ENCODE measurements around the gene PACSIN2.

The PACSIN2 gene

DNA sequence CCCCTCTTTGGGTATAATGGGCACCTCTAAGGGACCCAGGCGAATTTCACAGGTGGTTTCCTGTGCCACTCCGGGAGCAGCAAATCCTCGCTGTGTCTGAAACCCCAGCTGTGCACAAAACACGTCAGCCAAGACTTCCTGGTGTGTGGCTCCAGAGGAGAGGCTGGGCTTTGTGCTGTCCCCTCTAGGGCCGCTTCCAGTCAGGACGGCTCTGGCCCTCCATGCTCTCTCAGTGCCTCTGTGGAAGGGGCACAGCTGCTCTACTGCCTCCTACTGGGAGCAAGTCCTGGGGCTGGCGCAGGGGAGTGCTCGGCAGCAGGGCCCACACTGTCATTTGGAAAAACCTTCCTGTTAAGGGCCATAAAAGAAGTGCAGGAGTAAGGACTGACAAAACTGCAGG lies 134.1 kb downstream of the PACSIN2 start:
- no peak for DNase-seq (ENCODE audit: low spot score)

- no peak for DNase-seq (ENCODE audit: low spot score)
Measured at GRCh38 chr22:42879371-42880021, 135.5 kb downstream of the PACSIN2 start.

GRCh38 chr22:42878561-42879305 lies 136.2 kb downstream of the PACSIN2 start:
- no peak for DNase-seq (ENCODE audit: low spot score)

DNA sequence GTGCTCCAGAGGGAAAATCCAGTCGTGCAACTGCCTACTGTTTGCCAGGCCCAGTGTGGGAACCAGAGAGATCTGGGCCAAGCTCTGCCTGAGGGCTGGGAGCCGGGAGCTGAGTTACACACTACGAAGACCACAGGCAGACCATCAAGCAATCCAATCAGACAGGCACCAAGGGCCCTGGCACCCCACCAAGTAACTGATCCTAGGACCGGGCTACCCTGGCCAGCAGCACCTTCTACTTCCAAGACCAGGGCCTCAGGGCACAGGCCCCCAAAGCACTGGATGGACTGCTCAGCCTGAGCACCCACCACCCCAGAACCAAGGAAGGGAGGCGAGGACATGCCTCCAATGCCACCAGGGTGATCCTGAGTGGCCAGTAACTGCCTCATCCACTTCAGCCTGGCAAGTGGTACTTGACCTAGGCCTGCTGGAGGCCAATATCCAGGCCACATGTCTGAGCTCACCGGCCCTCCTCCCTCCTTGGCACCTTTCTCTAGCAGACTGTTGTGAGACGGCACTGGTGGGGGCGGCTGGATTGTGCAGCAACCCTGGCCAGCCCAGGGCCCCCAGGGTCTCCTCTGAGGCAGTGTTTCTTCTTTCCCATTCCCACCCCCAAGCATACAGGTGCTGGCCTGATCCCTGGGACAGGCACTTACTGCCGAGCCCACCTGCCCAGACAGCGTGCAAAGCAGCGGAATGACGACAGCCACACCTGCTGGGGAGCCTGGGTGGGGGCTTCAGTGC lies 137.2 kb downstream of the PACSIN2 start:
- no peak for DNase-seq (ENCODE audit: low spot score)

DNA sequence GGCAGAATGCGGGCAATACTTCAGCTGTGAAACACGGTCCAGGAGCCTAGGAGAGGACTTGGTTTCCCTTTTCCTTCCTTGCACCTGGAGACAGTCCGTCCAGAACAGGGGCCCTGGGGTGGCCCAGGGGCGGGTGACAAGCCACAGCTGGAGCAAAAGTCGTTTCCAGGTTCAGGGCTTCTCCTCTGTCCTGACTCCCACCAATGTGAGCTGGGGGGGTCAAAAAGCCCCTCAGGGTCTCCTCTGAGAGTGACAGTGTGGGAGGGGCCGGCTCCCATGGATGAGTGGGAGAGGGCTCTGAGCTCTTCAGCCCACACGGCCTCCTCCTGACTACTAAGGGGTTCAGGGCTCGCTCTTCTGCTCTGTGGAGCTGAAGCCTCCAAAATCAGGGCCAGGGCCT lies 137.8 kb downstream of the PACSIN2 start:
- no peak for DNase-seq (ENCODE audit: low spot score)

GRCh38 chr22:42876041-42876440 lies 138.9 kb downstream of the PACSIN2 start:
- DNase-seq (ENCODE audit: low spot score): no peak

DNA sequence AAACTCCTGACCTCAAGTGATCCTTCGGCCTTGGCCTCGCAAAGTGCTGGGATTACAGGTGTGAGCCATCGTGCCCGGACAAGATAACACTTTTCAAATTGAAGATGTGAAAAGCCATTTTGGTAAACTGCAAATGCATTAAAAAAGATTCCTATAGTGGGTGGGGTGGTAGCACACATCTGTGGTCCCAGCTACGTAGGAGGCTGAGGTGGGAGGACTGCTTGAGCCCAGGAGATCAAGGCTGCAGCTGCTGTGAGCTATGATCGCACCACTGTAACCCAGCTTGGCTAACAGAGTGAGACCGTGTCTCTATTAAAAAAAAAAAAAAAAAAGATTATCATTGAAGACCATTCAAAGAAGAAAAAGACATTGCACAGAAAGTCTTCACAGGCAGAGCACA lies 140.9 kb downstream of the PACSIN2 start:
- no peak for DNase-seq (ENCODE audit: low spot score)

DNA sequence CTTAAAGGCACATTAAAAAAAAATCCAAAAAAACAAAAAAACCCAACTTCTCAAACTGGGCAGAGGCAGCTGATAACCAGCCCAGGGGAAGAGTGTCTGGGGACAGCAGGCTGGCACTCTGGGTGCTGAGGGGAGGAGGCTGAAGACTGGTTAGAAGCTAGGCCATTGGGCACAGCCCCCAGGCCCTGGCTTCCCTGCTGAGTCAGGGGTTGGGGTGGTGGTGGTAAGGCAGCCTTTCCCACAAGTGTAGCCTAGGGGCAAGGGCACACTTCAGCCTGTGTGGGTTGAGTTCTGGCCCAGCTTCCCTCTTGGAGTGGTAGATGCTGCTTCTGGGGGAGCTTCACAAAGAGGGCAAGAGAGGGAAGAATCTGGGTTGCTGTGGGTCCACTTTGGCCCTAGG lies 141.6 kb downstream of the PACSIN2 start:
- DNase-seq (ENCODE audit: low spot score): no peak

GRCh38 chr22:42872821-42873220 lies 142.1 kb downstream of the PACSIN2 start:
- DNase-seq (ENCODE audit: low spot score): no peak

DNA sequence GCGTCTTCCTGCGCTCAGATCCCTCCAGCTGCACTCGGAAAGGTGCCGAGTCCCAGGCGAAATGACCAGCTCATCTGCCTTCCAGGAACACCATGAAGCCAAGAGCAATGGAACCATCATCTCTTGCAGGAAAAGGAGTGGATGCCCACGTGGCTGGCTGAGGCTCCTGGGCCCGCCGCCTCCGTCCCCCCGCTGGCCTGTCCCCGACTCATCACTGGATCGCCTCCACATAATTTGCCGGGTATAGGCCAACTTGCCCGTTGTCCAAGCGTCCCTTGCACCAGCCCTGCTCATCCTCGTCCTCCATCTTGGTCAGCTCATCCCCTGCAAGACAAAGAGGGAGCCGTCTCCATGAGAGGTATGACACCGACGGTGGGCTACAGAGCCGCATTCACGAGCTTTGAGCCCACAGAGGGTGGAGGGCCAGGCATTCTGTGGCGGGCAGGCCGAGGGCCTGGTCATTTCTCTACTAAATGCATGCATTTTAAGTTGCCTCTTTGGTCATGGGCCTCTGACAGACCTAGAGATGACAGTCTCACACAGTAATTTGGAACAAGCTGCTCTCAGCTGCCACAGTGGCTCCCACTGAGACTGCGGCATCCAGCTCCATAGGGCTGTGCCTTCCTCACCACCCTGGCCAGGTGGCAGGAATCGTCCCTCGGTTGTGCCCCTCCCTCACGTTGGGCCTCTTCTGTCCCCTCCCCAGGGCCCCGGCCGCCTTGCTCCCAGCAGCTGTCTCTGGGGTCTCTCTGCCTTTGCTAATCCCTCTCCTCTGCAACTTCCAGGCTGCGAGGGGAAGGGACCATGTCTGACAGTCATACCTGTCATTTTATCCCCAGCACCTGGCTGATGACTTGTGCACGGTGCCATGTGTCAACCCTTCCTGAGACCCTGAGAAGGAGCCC lies 143.6 kb downstream of the PACSIN2 start:
- DNase-seq (ENCODE audit: low spot score): no peak

DNA sequence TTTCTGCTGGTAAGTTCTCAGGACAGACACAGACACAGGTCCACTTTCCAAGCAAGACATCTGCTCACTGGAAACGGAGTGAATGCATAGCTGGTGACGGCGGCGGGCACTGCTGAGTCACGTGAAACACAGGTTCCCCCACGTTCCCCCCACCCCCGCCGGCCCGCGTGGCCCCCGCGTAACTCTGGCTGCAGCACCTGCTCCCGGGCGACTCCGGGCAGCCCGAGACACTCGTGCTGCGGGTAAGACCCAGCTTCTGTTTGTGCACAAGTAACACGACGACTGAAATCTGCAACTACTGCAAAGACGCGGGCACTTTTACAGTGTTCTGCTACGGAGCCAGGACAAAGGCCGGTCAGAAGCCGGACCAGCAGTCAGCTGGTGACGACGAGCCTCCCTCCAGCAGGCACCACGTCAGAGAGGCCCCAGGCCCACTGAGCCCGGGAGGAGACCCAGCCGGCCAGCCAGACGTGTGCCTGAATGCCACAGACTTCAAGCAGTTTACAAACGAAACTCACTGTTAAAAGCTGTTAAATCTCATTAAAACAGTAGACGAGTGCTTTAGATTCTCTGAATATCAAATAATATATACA lies 145.0 kb downstream of the PACSIN2 start:
- DNase-seq (ENCODE audit: low spot score): no peak

DNA sequence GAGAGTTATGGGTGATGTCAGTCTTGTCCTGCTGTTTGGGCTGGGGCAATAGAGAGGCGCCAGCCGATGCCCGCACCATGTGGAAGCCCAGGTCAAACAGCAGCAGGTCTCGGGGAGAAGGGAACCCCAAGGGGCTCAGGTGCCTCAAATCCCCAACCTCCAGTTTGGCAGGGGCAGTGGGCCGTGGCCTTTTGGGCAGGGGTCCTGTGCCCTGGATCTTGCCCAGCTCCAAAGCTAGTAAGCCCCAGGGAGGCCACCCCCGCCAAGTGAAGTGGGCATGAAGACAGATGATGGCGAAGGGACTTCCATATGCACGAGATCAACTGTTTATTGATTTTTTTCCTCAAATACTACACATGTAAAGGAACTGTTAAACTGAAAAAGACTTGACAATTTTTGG lies 145.5 kb downstream of the PACSIN2 start:
- no peak for DNase-seq (ENCODE audit: low spot score)

DNA sequence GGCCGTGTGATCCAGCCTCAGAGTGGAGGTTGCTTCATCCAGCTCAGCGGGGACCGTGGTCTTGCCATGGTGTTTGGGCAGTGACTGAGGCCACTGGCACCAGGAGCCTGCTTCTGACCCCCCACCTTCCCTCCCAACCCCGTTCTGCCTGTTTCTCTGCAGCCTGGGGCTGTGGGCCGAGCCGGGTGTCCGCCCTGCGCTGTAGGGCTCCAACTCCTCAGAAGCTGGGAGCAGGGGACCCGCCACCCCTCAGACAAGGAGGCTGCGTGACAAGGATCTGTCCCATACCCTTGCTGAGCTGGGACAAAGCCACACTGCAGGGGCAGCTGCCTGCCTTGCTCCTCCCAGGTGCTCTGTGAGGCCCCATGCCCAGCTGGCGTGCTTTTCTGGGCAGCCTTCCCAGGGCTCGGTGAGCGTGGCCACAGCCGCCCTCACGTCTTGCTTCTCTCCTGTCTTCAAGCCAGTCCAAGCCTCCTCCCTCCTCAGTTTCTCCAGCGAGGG lies 146.1 kb downstream of the PACSIN2 start:
- DNase-seq (ENCODE audit: low spot score): no peak

DNA sequence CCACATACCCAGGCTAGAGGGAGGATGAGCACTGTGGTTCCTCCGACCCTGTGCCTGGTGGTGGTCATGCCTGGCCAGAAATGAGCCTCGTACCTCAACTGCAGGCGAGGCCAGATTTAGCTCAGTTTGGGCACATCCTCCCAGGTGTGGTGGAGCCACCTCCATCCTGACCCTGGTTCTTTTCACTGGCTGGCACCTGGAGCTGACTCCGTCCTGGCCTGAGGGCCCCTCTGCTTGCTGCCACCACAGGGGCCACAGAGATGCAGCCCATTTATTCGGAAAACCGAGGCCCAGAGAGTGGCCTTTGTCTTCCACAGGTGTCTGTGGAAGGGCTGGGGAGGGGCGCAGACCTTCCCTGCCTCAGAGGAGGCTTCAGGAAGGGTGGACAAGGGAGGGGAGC lies 148.8 kb downstream of the PACSIN2 start:
- no peak for DNase-seq (ENCODE audit: low spot score)

GRCh38 chr22:42865536-42865935 lies 149.4 kb downstream of the PACSIN2 start:
- DNase-seq (ENCODE audit: low spot score): no peak

GRCh38 chr22:42863349-42863961 lies 151.5 kb downstream of the PACSIN2 start:
- peak; percentile 64 for DNase-seq (ENCODE audit: low spot score)

GRCh38 chr22:42862045-42862734 lies 152.8 kb downstream of the PACSIN2 start:
- DNase-seq (ENCODE audit: low spot score): no peak

DNA sequence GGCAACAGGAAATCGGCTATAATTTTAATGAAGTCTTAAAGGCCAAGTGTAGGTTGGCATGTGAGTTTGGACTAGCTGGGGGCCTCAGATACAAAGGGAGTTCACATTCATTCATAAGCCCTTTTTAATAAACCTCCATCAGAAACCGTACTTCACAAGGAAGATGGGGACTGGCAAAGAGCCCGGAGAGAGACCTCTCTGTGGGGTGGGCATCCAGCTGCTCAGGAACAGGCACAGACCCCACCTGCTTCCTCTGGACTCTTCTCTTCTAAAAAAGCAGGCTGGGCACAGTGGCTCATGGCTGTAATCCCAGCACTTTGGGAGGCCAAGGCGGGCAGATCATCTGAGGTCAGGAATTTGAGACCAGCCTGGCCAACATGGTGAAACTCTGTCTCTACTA lies 154.0 kb downstream of the PACSIN2 start:
- no peak for DNase-seq (ENCODE audit: low spot score)

GRCh38 chr22:42857845-42858481 lies 157.0 kb downstream of the PACSIN2 start:
- DNase-seq (ENCODE audit: low spot score): no peak

Data from activated CD4-positive, alpha-beta T cell treated with anti-CD3 and anti-CD28 coated beads, Interleukin-2, Interleukin-4, amounts not matched to agents 100 ng/mL and 50 ng/mL, durations not matched to agents 16 hours and 8 hours (primary cell).